Neuronal stem cell (in vitro differentiated cells): Measurements from ENCODE around the gene TSC22D2.

Source experiments
- DNase-seq: peaks from one replicate; pipeline ENCODE4 v3.0.0-alpha.2; 2013; ENCODE audit warnings: low spot score
- H2AFZ ChIP-seq: one replicate; pipeline ENCODE4 v1.6.1; 2013; ENCODE audit warnings: mild to moderate bottlenecking, low read length, inconsistent platforms
- H2AK5ac ChIP-seq: 2 replicates; pipeline ENCODE4 v1.6.1; 2013; ENCODE audit warnings: low read depth, mild to moderate bottlenecking, inconsistent platforms, low read length, moderate library complexity, mixed read lengths
- H2BK120ac ChIP-seq: 2 replicates; pipeline ENCODE4 v1.6.1; 2013; ENCODE audit warnings: low read depth, mild to moderate bottlenecking, inconsistent platforms, low read length, moderate library complexity, mixed read lengths
- H2BK12ac ChIP-seq: one replicate; pipeline ENCODE4 v1.6.1; 2013; ENCODE audit warnings: low read length, inconsistent platforms
- H2BK15ac ChIP-seq: 2 replicates; pipeline ENCODE4 v1.6.1; 2013; ENCODE audit warnings: mild to moderate bottlenecking, low read length, inconsistent platforms, mixed read lengths
- H2BK5ac ChIP-seq: one replicate; pipeline ENCODE4 v1.6.1; 2013; ENCODE audit warnings: inconsistent platforms, mild to moderate bottlenecking, low read length, moderate library complexity
- H3K14ac ChIP-seq: one replicate; pipeline ENCODE4 v1.6.1; 2013; ENCODE audit warnings: low read length, inconsistent platforms
- H3K18ac ChIP-seq: 2 replicates; pipeline ENCODE4 v1.6.1; 2013; ENCODE audit warnings: low read length, inconsistent platforms
- H3K23ac ChIP-seq: 2 replicates; pipeline ENCODE4 v1.6.1; 2013; ENCODE audit warnings: low read depth, mild to moderate bottlenecking, mixed read lengths, low read length, inconsistent platforms; ENCODE audit not compliant: poor library complexity
- H3K27ac ChIP-seq: replicated peaks from 3 replicates; pipeline ENCODE4 v1.5.1; 2013; ENCODE audit warnings: low read length, inconsistent platforms
- H3K27me3 ChIP-seq, 3 experiments: 2 replicates each; pipeline ENCODE4 v1.6.1; 2013; ENCODE audit warnings: low read length in 3 of 3, mild to moderate bottlenecking in 2 of 3, inconsistent platforms in 1 of 3, low read depth in 1 of 3, mixed read lengths in 1 of 3, moderate library complexity in 1 of 3; ENCODE audit not compliant: control insufficient read depth in 3 of 3, insufficient read depth in 3 of 3
- H3K36me3 ChIP-seq, 2 donors: replicated peaks in 1 of 2; 2 replicates each; pipeline ENCODE4 v1.6.1; 2013; ENCODE audit warnings: low read length in 2 of 2; ENCODE audit not compliant: control insufficient read depth in 2 of 2, insufficient read depth in 2 of 2
- H3K4ac ChIP-seq: 2 replicates; pipeline ENCODE4 v1.6.1; 2013; ENCODE audit warnings: inconsistent platforms, mild to moderate bottlenecking, low read length, moderate library complexity
- H3K4me1 ChIP-seq, 2 donors: 1 replicate in 1 of 2; 2 replicates in 1 of 2; pipeline ENCODE4 v1.6.1; 2013; ENCODE audit warnings: low read length in 2 of 2, low read depth in 1 of 2; ENCODE audit not compliant: control insufficient read depth in 2 of 2, insufficient read depth in 1 of 2
- H3K4me2 ChIP-seq: one replicate; pipeline ENCODE4 v1.6.1; 2013; ENCODE audit warnings: mild to moderate bottlenecking, low read length, inconsistent platforms; ENCODE audit not compliant: insufficient read depth, poor library complexity, severe bottlenecking
- H3K4me3 ChIP-seq, 2 donors: 2 replicates each; pipeline ENCODE4 v1.5.1; 2013; ENCODE audit warnings: low read length in 2 of 2, mild to moderate bottlenecking in 2 of 2, inconsistent platforms in 1 of 2, moderate library complexity in 1 of 2
- H3K79me1 ChIP-seq: one replicate; pipeline ENCODE4 v1.6.1; 2013; ENCODE audit warnings: low read depth, mild to moderate bottlenecking, inconsistent platforms, low read length, moderate library complexity
- H3K9ac ChIP-seq: one replicate; pipeline ENCODE4 v1.6.1; 2013; ENCODE audit warnings: mild to moderate bottlenecking, low read depth, low read length, inconsistent platforms; ENCODE audit not compliant: poor library complexity
- H3K9me3 ChIP-seq, 2 donors: replicated peaks in 1 of 2; 2 replicates each; pipeline versions ENCODE3 to v1.6.1; 2013; ENCODE audit warnings: low read length in 2 of 2, mild to moderate bottlenecking in 2 of 2, inconsistent platforms in 1 of 2, low read depth in 1 of 2, mixed read lengths in 1 of 2, moderate library complexity in 1 of 2; ENCODE audit not compliant: control insufficient read depth in 2 of 2, insufficient read depth in 1 of 2
- H4K8ac ChIP-seq: one replicate; pipeline ENCODE4 v1.6.1; 2013; ENCODE audit warnings: low read depth, mild to moderate bottlenecking, inconsistent platforms, low read length, moderate library complexity
- H4K91ac ChIP-seq: one replicate; pipeline ENCODE4 v1.6.1; 2013; ENCODE audit warnings: low read length, low read depth, mild to moderate bottlenecking, inconsistent platforms; ENCODE audit not compliant: poor library complexity
- WGBS, 2 donors: extraction: QIAGEN DNeasy Blood & Tissue Kit; methylation state at CpG; one replicate each; pipeline ENCODE4 v1.1.7; 2013; ENCODE audit warnings: missing lambda C conversion rate in 2 of 2, mixed read lengths in 1 of 2; ENCODE audit not compliant: insufficient read length in 2 of 2, insufficient replicate concordance in 1 of 2; ENCODE audit errors: extremely low coverage in 2 of 2; 5-methylcytosine and 5-hydroxymethylcytosine counted together

Gene TSC22D2

DNA sequence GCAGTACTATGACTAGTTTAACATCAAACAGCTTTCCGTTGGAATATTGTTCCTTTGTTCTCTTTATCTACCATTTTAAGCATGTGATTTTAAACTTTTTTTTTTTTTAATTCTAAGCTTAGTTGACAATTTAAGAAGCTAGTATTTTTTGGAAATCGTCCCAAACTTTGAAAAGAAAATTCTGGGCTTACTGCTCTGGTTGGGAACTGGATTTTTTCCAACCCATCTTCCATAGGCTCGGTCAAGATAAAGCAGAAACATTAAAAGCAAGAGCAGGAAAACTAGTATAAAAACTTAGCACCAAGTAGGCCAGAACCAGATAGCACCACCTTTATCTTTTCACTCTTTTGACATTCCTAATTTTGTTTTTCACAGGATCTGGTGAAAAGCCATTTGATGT lies 49.9 kb downstream of the TSC22D2 start:
- no peaks in the 10 kb centered on the region for H3K4me1 ChIP-seq
- no peaks in the 10 kb centered on the region for H3K27me3 ChIP-seq
- no peak overlapping the region for H3K4me3 ChIP-seq
- no peak overlapping the region for H3K4me2 ChIP-seq
- no peak overlapping the region for H3K18ac ChIP-seq
- H2AK5ac ChIP-seq: no peak overlapping the region
- H3K9ac ChIP-seq: no peak overlapping the region
- no peak overlapping the region for H4K91ac ChIP-seq
- H3K14ac ChIP-seq: no peak overlapping the region
- no peak overlapping the region for H2BK15ac ChIP-seq
- H2AFZ ChIP-seq: no peak overlapping the region
- H2BK120ac ChIP-seq: no peak overlapping the region
- no peak overlapping the region for H2BK12ac ChIP-seq
- no peak for DNase-seq
- H3K36me3 ChIP-seq: peaks cover 4 to 41% of the 10 kb centered on the region in 2 donors
- no peaks in the 10 kb centered on the region for H3K79me1 ChIP-seq
- no CpG with 5 or more reads among the region's 3 CpGs for WGBS, 2 donors
- H3K9me3 ChIP-seq: no peaks in the 10 kb centered on the region
- no peak overlapping the region for H4K8ac ChIP-seq
- H3K23ac ChIP-seq: no peak overlapping the region
- no peak overlapping the region for H2BK5ac ChIP-seq
- H3K4ac ChIP-seq: no peak overlapping the region
- no peak overlapping the region for H3K27ac ChIP-seq

DNA sequence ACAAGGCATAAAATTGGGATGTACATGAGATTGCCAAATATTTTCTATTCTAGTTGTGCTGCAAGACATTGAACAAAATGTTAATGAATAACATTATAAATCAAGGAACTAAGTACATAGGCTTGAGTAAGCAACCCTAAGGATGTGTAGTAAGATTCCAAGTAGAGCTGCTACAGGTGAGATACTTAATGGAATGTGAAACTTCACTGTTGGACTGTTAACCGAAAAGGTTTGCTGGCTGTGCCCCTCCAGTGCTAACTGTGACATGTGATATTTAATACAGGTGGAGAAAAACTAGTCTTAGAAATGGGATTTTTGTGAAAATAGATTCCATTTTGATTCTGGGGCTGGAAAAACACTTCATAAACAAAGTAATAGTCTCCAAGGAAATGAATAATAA lies 52.4 kb downstream of the TSC22D2 start:
- no peak overlapping the region for H2BK12ac ChIP-seq
- no peak overlapping the region for H4K91ac ChIP-seq
- H3K4ac ChIP-seq: no peak overlapping the region
- no peaks in the 10 kb centered on the region for H3K9me3 ChIP-seq
- H3K36me3 ChIP-seq: peaks cover 4 to 41% of the 10 kb centered on the region in 2 donors
- no peak overlapping the region for H2BK15ac ChIP-seq
- no peak overlapping the region for H3K14ac ChIP-seq
- no peak overlapping the region for H4K8ac ChIP-seq
- H3K4me2 ChIP-seq: no peak overlapping the region
- H3K18ac ChIP-seq: no peak overlapping the region
- H3K27me3 ChIP-seq: no peaks in the 10 kb centered on the region
- H3K4me3 ChIP-seq: no peak overlapping the region
- H2BK120ac ChIP-seq: no peak overlapping the region
- no peak overlapping the region for H2BK5ac ChIP-seq
- H2AFZ ChIP-seq: no peak overlapping the region
- no peaks in the 10 kb centered on the region for H3K4me1 ChIP-seq
- no peaks in the 10 kb centered on the region for H3K79me1 ChIP-seq
- DNase-seq: no peak
- H3K27ac ChIP-seq: no peak overlapping the region
- H3K23ac ChIP-seq: no peak overlapping the region
- no peak overlapping the region for H3K9ac ChIP-seq
- H2AK5ac ChIP-seq: no peak overlapping the region
- no CpG with 5 or more reads among the region's 1 CpG for WGBS, 2 donors

- no peak overlapping the region for H2AFZ ChIP-seq
- no peak overlapping the region for H3K14ac ChIP-seq
- no peak overlapping the region for H3K9ac ChIP-seq
- H3K18ac ChIP-seq: no peak overlapping the region
- no peaks in the 10 kb centered on the region for H3K79me1 ChIP-seq
- no peak overlapping the region for H2BK15ac ChIP-seq
- no peak overlapping the region for H3K4me3 ChIP-seq
- no peak overlapping the region for H2BK120ac ChIP-seq
- no peak for DNase-seq
- no peaks in the 10 kb centered on the region for H3K27me3 ChIP-seq
- H3K4me1 ChIP-seq: no peaks in the 10 kb centered on the region
- no peak overlapping the region for H2BK5ac ChIP-seq
- H2AK5ac ChIP-seq: no peak overlapping the region
- whole genome bisulfite sequencing, 2 donors: no CpG with 5 or more reads among the region's 4 CpGs
- H3K23ac ChIP-seq: no peak overlapping the region
- H3K4ac ChIP-seq: no peak overlapping the region
- H2BK12ac ChIP-seq: no peak overlapping the region
- H3K9me3 ChIP-seq: no peaks in the 10 kb centered on the region
- H3K36me3 ChIP-seq: peaks cover 4 to 41% of the 10 kb centered on the region in 2 donors
- H3K27ac ChIP-seq: no peak overlapping the region
- H4K8ac ChIP-seq: no peak overlapping the region
- no peak overlapping the region for H4K91ac ChIP-seq
- no peak overlapping the region for H3K4me2 ChIP-seq
Measured at GRCh38 chr3:150461399-150461798, 53.3 kb downstream of the TSC22D2 start.

DNA sequence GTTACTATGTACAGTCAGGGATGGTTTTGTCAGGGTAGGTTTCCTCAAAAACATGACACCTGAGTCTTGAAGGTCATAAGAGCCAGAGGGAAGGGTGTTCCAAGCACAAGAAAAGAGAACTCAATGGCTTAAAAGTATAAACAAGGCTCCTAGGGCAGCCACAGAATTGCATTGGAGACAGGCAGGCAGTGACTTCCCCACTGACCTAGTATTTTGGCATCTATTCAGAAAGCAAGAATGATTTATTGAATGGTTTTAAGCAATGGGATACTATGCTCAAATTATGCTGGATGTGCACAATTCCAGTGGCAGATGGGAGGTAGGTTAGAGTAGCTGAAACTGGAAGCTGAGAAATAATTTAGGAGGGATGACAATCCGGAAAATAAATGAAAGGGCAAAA lies 54.0 kb downstream of the TSC22D2 start:
- H3K4me1 ChIP-seq: no peaks in the 10 kb centered on the region
- H2AFZ ChIP-seq: no peak overlapping the region
- H2BK5ac ChIP-seq: no peak overlapping the region
- no peak overlapping the region for H3K14ac ChIP-seq
- H3K79me1 ChIP-seq: no peaks in the 10 kb centered on the region
- H2AK5ac ChIP-seq: no peak overlapping the region
- peaks cover 4 to 35% of the 10 kb centered on the region in 2 donors for H3K36me3 ChIP-seq
- no peaks in the 10 kb centered on the region for H3K9me3 ChIP-seq
- no peak overlapping the region for H2BK15ac ChIP-seq
- H2BK120ac ChIP-seq: no peak overlapping the region
- H4K8ac ChIP-seq: no peak overlapping the region
- DNase-seq: no peak
- no peak overlapping the region for H4K91ac ChIP-seq
- H3K4me2 ChIP-seq: no peak overlapping the region
- no peak overlapping the region for H3K4me3 ChIP-seq
- H3K9ac ChIP-seq: no peak overlapping the region
- H3K18ac ChIP-seq: no peak overlapping the region
- H3K27me3 ChIP-seq: no peaks in the 10 kb centered on the region
- no peak overlapping the region for H2BK12ac ChIP-seq
- no CpG with 5 or more reads among the region's 1 CpG for WGBS, 2 donors
- H3K4ac ChIP-seq: no peak overlapping the region
- H3K27ac ChIP-seq: no peak overlapping the region
- H3K23ac ChIP-seq: no peak overlapping the region
